Measurements from ENCODE around the gene MED25.

Gene MED25

GRCh38 chr19:49780861-49781260, 37.2 kb upstream of the MED25 start:
- Histone ChIP-seq H3K27me3 (ENCODE audit: control insufficient read depth in 2 of 2, insufficient read depth in 2 of 2, low read length in 2 of 2) (no peaks in the 10 kb centered on the region), H3K9me3 (ENCODE audit: control insufficient read depth in 2 of 2, low read length in 2 of 2) (no peaks in the 10 kb centered on the region), H3K4me3 (ENCODE audit: low read length in 2 of 2) (no peak overlapping the region), H3K36me3 (ENCODE audit: control insufficient read depth in 2 of 2, insufficient read depth in 2 of 2, low read length in 2 of 2) (peaks cover 17 to 18% of the 10 kb centered on the region in 2 donors), H3K9ac (ENCODE audit: low read depth in 1 of 2, low read length in 2 of 2) (no peak overlapping the region), H3K4me1 (ENCODE audit: control insufficient read depth in 2 of 2, insufficient read depth in 2 of 2, low read length in 2 of 2) (no peaks in the 10 kb centered on the region), H3K27ac (ENCODE audit: low read depth in 2 of 2, low read length in 2 of 2) (no peak overlapping the region)

- Histone ChIP-seq H3K4me3 (ENCODE audit: low read length in 2 of 2) (no peak overlapping the region), H3K27ac (ENCODE audit: low read depth in 2 of 2, low read length in 2 of 2) (no peak overlapping the region), H3K9ac (ENCODE audit: low read depth in 1 of 2, low read length in 2 of 2) (no peak overlapping the region), H3K9me3 (ENCODE audit: control insufficient read depth in 2 of 2, low read length in 2 of 2) (no peaks in the 10 kb centered on the region), H3K27me3 (ENCODE audit: control insufficient read depth in 2 of 2, insufficient read depth in 2 of 2, low read length in 2 of 2) (no peaks in the 10 kb centered on the region), H3K36me3 (ENCODE audit: control insufficient read depth in 2 of 2, insufficient read depth in 2 of 2, low read length in 2 of 2) (peaks cover 17 to 20% of the 10 kb centered on the region in 2 donors), H3K4me1 (ENCODE audit: control insufficient read depth in 2 of 2, insufficient read depth in 2 of 2, low read length in 2 of 2) (no peaks in the 10 kb centered on the region)
Measured at GRCh38 chr19:49781394-49781793, 36.7 kb upstream of the MED25 start.

- no peak overlapping the region for H3K4me3 ChIP-seq (ENCODE audit: low read length in 2 of 2)
- H3K36me3 ChIP-seq (ENCODE audit: control insufficient read depth in 2 of 2, insufficient read depth in 2 of 2, low read length in 2 of 2) = peaks cover 17 to 20% of the 10 kb centered on the region in 2 donors
- no peaks in the 10 kb centered on the region for H3K4me1 ChIP-seq (ENCODE audit: control insufficient read depth in 2 of 2, insufficient read depth in 2 of 2, low read length in 2 of 2)
Measured at GRCh38 chr19:49782515-49782914, 35.6 kb upstream of the MED25 start.

GRCh38 chr19:49786376-49786820, 31.7 kb upstream of the MED25 start:
- H3K27me3 ChIP-seq (ENCODE audit: control insufficient read depth in 2 of 2, insufficient read depth in 2 of 2, low read length in 2 of 2) = no peaks in the 10 kb centered on the region
- peaks cover 25 to 32% of the 10 kb centered on the region in 2 donors for H3K36me3 ChIP-seq (ENCODE audit: control insufficient read depth in 2 of 2, insufficient read depth in 2 of 2, low read length in 2 of 2)
- H3K4me1 ChIP-seq (ENCODE audit: control insufficient read depth in 2 of 2, insufficient read depth in 2 of 2, low read length in 2 of 2) = peaks cover 0 to 2% of the 10 kb centered on the region in 2 donors
- no peak overlapping the region for H3K4me3 ChIP-seq (ENCODE audit: low read length in 2 of 2)
- peak overlapping the region in 1 of 2 donors; percentile 52 for H3K27ac ChIP-seq (ENCODE audit: low read depth in 2 of 2, low read length in 2 of 2)
- no peak overlapping the region for H3K9ac ChIP-seq (ENCODE audit: low read depth in 1 of 2, low read length in 2 of 2)
- no peaks in the 10 kb centered on the region for H3K9me3 ChIP-seq (ENCODE audit: control insufficient read depth in 2 of 2, low read length in 2 of 2)

More at GRCh38 chr19:49782515-49782914, 35.6 kb upstream of the MED25 start:
- H3K27ac ChIP-seq (ENCODE audit: low read depth in 2 of 2, low read length in 2 of 2) = no peak overlapping the region
- H3K27me3 ChIP-seq (ENCODE audit: control insufficient read depth in 2 of 2, insufficient read depth in 2 of 2, low read length in 2 of 2) = no peaks in the 10 kb centered on the region
- H3K9ac ChIP-seq (ENCODE audit: low read depth in 1 of 2, low read length in 2 of 2) = no peak overlapping the region
- H3K9me3 ChIP-seq (ENCODE audit: control insufficient read depth in 2 of 2, low read length in 2 of 2) = no peaks in the 10 kb centered on the region

- Histone ChIP-seq H3K36me3 (ENCODE audit: control insufficient read depth in 2 of 2, insufficient read depth in 2 of 2, low read length in 2 of 2) (peaks cover 30 to 35% of the 10 kb centered on the region in 2 donors), H3K27ac (ENCODE audit: low read depth in 2 of 2, low read length in 2 of 2) (no peak overlapping the region), H3K4me3 (ENCODE audit: low read length in 2 of 2) (no peak overlapping the region), H3K9me3 (ENCODE audit: control insufficient read depth in 2 of 2, low read length in 2 of 2) (no peaks in the 10 kb centered on the region), H3K4me1 (ENCODE audit: control insufficient read depth in 2 of 2, insufficient read depth in 2 of 2, low read length in 2 of 2) (peaks cover 0 to 2% of the 10 kb centered on the region in 2 donors), H3K27me3 (ENCODE audit: control insufficient read depth in 2 of 2, insufficient read depth in 2 of 2, low read length in 2 of 2) (no peaks in the 10 kb centered on the region), H3K9ac (ENCODE audit: low read depth in 1 of 2, low read length in 2 of 2) (no peak overlapping the region)
Measured at GRCh38 chr19:49787746-49788145, 30.3 kb upstream of the MED25 start.

GRCh38 chr19:49788857-49789256, 29.2 kb upstream of the MED25 start:
- Histone ChIP-seq H3K27ac (ENCODE audit: low read depth in 2 of 2, low read length in 2 of 2) (no peak overlapping the region), H3K9ac (ENCODE audit: low read depth in 1 of 2, low read length in 2 of 2) (no peak overlapping the region), H3K4me3 (ENCODE audit: low read length in 2 of 2) (no peak overlapping the region), H3K9me3 (ENCODE audit: control insufficient read depth in 2 of 2, low read length in 2 of 2) (no peaks in the 10 kb centered on the region), H3K36me3 (ENCODE audit: control insufficient read depth in 2 of 2, insufficient read depth in 2 of 2, low read length in 2 of 2) (peaks cover 27 to 35% of the 10 kb centered on the region in 2 donors), H3K27me3 (ENCODE audit: control insufficient read depth in 2 of 2, insufficient read depth in 2 of 2, low read length in 2 of 2) (no peaks in the 10 kb centered on the region), H3K4me1 (ENCODE audit: control insufficient read depth in 2 of 2, insufficient read depth in 2 of 2, low read length in 2 of 2) (peaks cover 0 to 2% of the 10 kb centered on the region in 2 donors)

GRCh38 chr19:49790866-49791265, 27.2 kb upstream of the MED25 start:
- peak overlapping the region in 1 of 2 donors; percentile 28 for H3K27ac ChIP-seq (ENCODE audit: low read depth in 2 of 2, low read length in 2 of 2)
- no peak overlapping the region for H3K4me3 ChIP-seq (ENCODE audit: low read length in 2 of 2)
- H3K4me1 ChIP-seq (ENCODE audit: control insufficient read depth in 2 of 2, insufficient read depth in 2 of 2, low read length in 2 of 2) = peaks cover 0 to 2% of the 10 kb centered on the region in 2 donors
- H3K36me3 ChIP-seq (ENCODE audit: control insufficient read depth in 2 of 2, insufficient read depth in 2 of 2, low read length in 2 of 2) = peaks cover 27 to 42% of the 10 kb centered on the region in 2 donors
- H3K27me3 ChIP-seq (ENCODE audit: control insufficient read depth in 2 of 2, insufficient read depth in 2 of 2, low read length in 2 of 2) = no peaks in the 10 kb centered on the region
- H3K9ac ChIP-seq (ENCODE audit: low read depth in 1 of 2, low read length in 2 of 2) = no peak overlapping the region
- H3K9me3 ChIP-seq (ENCODE audit: control insufficient read depth in 2 of 2, low read length in 2 of 2) = no peaks in the 10 kb centered on the region

- no peak overlapping the region for H3K4me3 ChIP-seq (ENCODE audit: low read length in 2 of 2)
- no peak overlapping the region for H3K9ac ChIP-seq (ENCODE audit: low read depth in 1 of 2, low read length in 2 of 2)
- no peaks in the 10 kb centered on the region for H3K9me3 ChIP-seq (ENCODE audit: control insufficient read depth in 2 of 2, low read length in 2 of 2)
- H3K27ac ChIP-seq (ENCODE audit: low read depth in 2 of 2, low read length in 2 of 2) = no peak overlapping the region
- peaks cover 0 to 2% of the 10 kb centered on the region in 2 donors for H3K4me1 ChIP-seq (ENCODE audit: control insufficient read depth in 2 of 2, insufficient read depth in 2 of 2, low read length in 2 of 2)
- no peaks in the 10 kb centered on the region for H3K27me3 ChIP-seq (ENCODE audit: control insufficient read depth in 2 of 2, insufficient read depth in 2 of 2, low read length in 2 of 2)
- H3K36me3 ChIP-seq (ENCODE audit: control insufficient read depth in 2 of 2, insufficient read depth in 2 of 2, low read length in 2 of 2) = peaks cover 37 to 51% of the 10 kb centered on the region in 2 donors
Measured at GRCh38 chr19:49791776-49792445, 26.2 kb upstream of the MED25 start.

GRCh38 chr19:49792829-49793560, 25.1 kb upstream of the MED25 start:
- H3K9ac ChIP-seq (ENCODE audit: low read depth in 1 of 2, low read length in 2 of 2) = no peak overlapping the region
- no peak overlapping the region for H3K4me3 ChIP-seq (ENCODE audit: low read length in 2 of 2)
- H3K27ac ChIP-seq (ENCODE audit: low read depth in 2 of 2, low read length in 2 of 2) = no peak overlapping the region
- peaks cover 45 to 53% of the 10 kb centered on the region in 2 donors for H3K36me3 ChIP-seq (ENCODE audit: control insufficient read depth in 2 of 2, insufficient read depth in 2 of 2, low read length in 2 of 2)
- peaks cover 0 to 2% of the 10 kb centered on the region in 2 donors for H3K4me1 ChIP-seq (ENCODE audit: control insufficient read depth in 2 of 2, insufficient read depth in 2 of 2, low read length in 2 of 2)
- no peaks in the 10 kb centered on the region for H3K27me3 ChIP-seq (ENCODE audit: control insufficient read depth in 2 of 2, insufficient read depth in 2 of 2, low read length in 2 of 2)
- no peaks in the 10 kb centered on the region for H3K9me3 ChIP-seq (ENCODE audit: control insufficient read depth in 2 of 2, low read length in 2 of 2)

GRCh38 chr19:49793561-49793840, 24.6 kb upstream of the MED25 start:
- H3K9me3 ChIP-seq (ENCODE audit: control insufficient read depth in 2 of 2, low read length in 2 of 2) = no peaks in the 10 kb centered on the region
- peaks cover 45 to 55% of the 10 kb centered on the region in 2 donors for H3K36me3 ChIP-seq (ENCODE audit: control insufficient read depth in 2 of 2, insufficient read depth in 2 of 2, low read length in 2 of 2)
- no peak overlapping the region for H3K9ac ChIP-seq (ENCODE audit: low read depth in 1 of 2, low read length in 2 of 2)
- no peaks in the 10 kb centered on the region for H3K27me3 ChIP-seq (ENCODE audit: control insufficient read depth in 2 of 2, insufficient read depth in 2 of 2, low read length in 2 of 2)
- H3K27ac ChIP-seq (ENCODE audit: low read depth in 2 of 2, low read length in 2 of 2) = no peak overlapping the region
- no peak overlapping the region for H3K4me3 ChIP-seq (ENCODE audit: low read length in 2 of 2)
- H3K4me1 ChIP-seq (ENCODE audit: control insufficient read depth in 2 of 2, insufficient read depth in 2 of 2, low read length in 2 of 2) = peaks cover 0 to 2% of the 10 kb centered on the region in 2 donors

Measured in mucosa of rectum (tissue), 2 donors.